Sigmoid colon (tissue), 4 donors: ENCODE data around the gene CC2D2B.

ENCODE experiments used
- CTCF ChIP-seq, 4 experiments: fragments of 450-650 bp in 3 of 4; fragments of 200-600 bp in 1 of 4; IDR thresholded peaks; one replicate each; pipeline ENCODE4 v1.5.1; 2016 to 2019; ENCODE audit warnings: antibody characterized with exemption in 4 of 4, mild to moderate bottlenecking in 3 of 4, moderate library complexity in 2 of 4
- POLR2AphosphoS5 ChIP-seq, 4 donors: sonication (generic); formaldehyde crosslinking; IDR thresholded peaks; one replicate each; pipeline ENCODE4 v1.6.1; 2017; ENCODE audit warnings: antibody characterized with exemption in 4 of 4

- no peak for TF ChIP-seq CTCF (IDR thresholded peaks at IDR 0.05)
- no peak for TF ChIP-seq POLR2AphosphoS5 (IDR thresholded peaks at IDR 0.05)
These were observed 34.1 kb upstream of the CC2D2B start for GRCh38 chr10:95873651-95874050.
